OCI-M1 (cell line): ENCODE measurements around the gene PSPN.
"Not testable (repeated sequence)": the region's sequence is repeated elsewhere in the genome, so short reads cannot be mapped to it uniquely, and the experiment has no call there.

Source experiments
- DNase-seq: peaks from one replicate; lab custom pipeline; 2025; lab: John Stamatoyannopoulos, UW

PSPN gene

DNA sequence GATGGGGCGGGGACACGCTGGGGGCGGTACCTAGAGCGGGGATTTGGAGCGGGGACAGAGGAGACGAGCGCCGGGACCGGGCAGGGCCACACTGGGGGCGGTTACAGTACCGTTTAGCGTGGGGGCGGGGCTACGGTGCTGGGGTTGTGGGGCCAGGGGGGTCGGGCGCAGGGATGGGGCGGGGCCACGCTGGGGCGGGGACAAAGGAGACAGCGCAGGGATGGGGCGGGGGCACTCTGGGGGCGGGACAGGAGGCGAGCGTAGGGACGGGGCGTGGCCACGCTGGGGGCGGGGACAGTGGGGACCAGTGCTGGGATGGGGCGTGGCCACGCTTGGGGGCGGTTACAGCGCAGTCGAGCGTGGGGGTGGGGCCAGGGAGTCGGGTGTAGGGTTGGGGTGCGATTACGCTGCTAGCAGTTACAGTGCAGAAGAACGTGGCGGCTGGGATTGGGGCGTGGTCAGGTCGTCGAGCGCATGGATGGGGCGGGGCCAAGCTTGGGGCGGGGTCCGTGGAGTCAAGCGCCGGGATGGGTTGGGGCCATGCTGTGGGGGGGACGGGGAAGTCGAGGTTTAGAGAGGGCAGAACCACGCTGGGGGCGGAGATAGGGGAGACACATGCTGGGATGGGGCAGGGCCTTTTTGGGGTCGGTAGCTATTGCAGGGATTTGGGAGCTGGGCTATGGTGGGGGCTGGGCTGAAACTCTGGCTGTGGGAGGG is 2.5 kb downstream of the PSPN start:
- peak; percentile 95 for DNase-seq

DNA sequence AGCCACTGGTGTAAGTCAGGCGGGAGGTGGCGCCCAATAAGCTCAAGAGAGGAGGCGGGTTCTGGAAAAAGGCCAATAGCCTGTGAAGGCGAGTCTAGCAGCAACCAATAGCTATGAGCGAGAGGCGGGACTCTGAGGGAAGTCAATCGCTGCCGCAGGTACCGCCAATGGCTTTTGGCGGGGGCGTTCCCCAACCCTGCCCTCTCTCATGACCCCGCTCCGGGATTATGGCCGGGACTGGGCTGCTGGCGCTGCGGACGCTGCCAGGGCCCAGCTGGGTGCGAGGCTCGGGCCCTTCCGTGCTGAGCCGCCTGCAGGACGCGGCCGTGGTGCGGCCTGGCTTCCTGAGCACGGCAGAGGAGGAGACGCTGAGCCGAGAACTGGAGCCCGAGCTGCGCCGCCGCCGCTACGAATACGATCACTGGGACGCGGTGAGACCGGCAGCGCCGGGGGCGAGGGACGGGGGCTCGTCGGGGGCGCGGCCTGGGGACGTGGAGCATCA is 3.1 kb downstream of the PSPN start, which contains the start of gene ALKBH7:
TSS of gene ALKBH7 (plus strand) at position 201 of the 502 bp plus-strand sequence. CDS start at position 228, 27 bp downstream.
- peak; percentile 99 for DNase-seq

DNA sequence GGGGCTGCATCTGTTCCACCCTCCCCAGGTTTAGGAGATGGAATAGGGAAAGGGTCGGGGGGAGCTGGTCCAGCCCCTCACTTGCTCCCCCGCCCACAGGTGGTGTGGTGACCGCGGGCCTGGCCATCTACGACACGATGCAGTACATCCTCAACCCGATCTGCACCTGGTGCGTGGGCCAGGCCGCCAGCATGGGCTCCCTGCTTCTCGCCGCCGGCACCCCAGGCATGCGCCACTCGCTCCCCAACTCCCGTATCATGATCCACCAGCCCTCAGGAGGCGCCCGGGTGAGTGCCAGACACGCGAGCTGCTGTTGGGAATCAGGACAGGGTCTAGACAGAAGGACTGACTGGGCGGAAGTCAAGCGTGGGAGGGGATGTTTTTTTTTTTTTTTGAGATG is 11.4 kb downstream of the PSPN start:
- DNase-seq: no peak

DNA sequence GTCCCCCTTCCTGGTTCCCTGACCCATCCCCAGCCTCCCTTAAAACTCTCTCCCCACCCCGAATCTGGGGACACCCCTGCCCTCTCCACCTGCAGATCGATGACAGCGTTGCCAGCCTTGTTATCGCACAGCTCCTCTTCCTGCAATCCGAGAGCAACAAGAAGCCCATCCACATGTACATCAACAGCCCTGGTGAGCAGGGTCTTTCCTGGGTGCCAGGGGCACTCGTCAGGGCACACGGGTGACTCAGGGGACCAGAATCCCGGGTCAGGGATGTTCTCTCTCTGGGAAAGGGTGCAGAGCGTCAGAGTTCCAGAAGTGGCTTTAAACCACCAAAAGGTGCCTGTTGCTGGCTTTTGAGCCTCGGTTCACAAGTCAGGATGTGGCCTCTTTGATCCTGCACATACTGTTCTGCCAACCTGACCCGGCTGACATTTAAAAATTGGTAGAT is 13.4 kb downstream of the PSPN start:
- DNase-seq: no peak

DNA sequence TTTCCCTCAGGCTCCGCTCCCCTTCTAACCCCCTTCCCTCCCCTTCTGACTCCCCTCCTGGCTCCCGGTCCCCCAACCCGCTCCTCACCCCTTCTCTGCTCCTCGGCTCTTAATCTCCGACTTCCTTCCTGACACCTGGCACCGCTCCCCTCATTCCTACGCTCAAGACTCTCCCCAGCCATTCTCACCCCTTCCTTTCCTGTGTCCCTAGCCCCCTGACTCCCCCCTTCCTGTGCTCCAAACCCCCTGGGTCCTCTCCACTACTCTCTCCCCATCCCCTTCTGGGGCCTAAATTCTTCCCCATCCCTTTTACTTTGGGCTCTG is 13.7 kb downstream of the PSPN start:
- no peak for DNase-seq

DNA sequence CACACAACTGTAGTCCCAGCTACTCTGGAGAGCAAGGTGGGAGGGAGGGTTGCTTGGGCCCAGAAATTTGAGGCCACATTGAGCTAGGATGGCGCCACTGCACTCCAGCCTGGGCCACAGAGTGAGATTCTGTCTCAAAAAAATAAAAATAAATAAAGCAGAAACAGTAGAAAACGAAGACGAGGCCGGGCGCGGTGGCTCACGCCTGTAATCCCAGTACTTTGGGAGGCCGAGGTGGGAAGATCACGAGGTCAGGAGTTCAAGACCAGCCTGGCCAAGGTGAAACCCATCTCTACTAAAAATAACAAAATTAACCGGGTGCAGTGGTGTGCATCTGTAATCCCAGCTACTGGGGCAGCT is 14.9 kb downstream of the PSPN start:
- not testable (repeated sequence) for DNase-seq

DNA sequence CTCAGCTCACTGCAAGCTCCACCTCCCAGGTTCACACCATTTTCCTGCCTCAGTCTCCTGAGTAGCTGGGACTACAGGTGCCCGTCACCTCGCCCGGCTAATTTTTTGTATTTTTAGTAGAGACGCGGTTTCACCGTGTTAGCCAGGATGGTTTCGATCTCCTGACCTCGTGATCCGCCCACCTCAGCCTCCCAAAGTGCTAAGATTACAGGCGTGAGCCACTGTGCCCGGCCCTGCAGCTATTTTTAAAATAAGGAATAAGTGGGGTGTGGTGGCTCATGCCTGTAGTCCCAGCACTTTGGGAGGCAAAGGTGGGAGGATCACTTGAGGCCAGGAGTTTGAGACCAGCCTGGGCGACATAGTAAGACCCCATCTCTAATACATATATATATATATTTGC is 15.3 kb downstream of the PSPN start:
- DNase-seq: not testable (repeated sequence)

DNA sequence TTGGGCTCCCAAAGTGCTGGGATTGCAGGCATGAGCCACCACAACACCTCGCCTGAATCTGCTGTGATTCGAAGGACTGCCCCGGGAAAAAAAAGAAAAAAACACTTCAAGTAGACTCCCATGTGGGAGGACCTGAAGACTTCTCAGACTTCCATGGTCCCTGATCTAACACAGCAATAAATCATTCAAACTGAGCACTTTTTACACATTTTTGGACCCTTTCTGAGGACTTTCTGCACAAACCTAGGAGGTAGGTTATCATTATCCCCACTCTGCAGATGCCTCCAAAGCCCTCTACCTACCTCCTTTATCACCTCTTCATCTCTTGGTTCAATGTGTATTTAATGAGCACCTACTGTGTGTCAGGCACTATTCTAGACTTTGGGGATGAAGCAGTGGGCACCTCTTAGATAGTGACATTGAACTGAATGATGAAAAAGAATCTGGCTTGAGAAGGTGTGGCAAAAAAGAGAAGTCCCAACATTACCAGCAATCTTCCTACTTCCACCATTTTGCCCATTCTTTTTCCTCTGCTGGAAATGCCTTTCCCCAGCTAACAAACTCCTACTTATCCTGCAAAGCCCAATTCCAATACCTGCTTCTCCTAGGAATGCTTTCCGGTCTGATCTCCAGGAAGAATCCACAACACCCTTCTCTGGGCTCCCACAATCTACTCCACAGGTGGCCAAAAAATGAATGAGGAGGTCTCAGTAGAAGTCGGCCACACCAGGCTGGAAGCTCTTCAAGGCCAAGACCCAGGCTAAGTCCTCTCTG is 16.0 kb downstream of the PSPN start:
- no peak for DNase-seq

DNA sequence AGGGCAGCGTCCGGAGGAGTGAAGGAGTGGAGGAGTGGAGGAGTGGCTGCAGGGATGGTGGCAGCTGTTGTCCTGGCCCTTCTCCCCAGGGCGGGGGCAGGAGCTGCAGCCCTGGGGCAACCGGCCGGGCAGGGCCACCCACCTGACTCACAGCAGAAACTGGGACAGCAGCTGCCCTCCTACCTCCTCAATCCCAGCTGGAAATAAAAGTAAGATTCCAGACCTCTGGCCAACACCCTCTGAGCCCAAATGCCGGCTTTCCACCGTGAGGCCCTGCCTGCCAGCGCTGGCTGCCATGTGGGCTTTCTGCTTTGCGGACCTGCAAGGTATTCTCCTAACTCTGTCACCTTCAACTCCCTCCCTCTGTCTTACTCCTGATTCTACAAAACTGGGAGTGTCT is 17.7 kb downstream of the PSPN start:
- no peak for DNase-seq

DNA sequence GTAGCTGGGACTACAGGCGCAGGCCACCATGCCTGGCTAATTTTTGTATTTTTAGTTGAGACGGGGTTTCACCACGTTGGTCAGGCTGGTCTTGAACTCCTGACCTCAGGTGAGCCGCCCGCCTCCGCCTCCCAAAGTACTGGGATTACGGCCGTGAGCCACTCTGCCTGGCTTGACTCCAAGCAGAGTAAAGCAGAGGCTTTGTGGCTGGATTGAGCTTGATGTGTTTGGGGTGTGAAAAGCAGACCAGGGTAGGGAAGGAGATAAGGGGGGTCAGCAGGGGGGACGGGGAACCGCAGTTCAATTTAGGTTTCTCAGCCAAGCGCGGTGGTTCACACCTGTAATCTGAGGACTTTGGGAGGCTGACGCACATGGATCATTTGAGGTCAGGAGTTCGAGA is 18.6 kb downstream of the PSPN start:
- no peak for DNase-seq

DNA sequence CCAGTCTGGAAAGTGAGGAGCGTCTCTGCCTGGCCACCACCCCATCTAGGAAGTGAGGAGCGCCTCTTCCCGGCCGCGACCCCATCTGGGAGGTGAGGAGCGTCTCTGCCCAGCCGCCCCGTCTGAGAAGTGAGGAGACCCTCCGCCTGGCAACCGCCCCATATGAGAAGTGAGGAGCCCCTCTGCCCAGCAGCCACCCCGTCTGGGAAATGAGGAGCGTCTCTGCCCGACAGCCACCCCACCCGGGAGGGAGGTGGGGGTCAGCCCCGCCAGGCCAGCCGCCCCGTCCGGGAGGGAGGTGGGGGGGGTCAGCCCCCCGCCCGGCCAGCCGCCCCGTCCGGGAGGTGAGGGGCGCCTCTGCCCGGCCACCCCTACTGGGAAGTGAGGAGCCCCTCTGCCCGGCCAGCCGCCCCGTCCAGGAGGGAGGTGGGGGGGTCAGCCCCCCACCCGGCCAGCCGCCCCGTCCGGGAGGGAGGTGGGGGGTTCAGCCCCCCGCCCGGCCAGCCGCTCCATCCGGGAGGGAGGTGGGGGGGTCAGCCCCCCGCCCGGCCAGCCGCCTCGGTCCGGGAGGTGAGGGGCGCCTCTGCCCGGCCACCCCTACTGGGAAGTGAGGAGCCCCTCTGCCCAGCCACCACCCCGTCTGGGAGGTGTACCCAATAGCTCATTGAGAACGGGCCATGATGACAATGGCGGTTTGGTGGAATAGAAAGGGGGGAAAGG is 20.3 kb downstream of the PSPN start:
- DNase-seq: not testable (repeated sequence)

DNA sequence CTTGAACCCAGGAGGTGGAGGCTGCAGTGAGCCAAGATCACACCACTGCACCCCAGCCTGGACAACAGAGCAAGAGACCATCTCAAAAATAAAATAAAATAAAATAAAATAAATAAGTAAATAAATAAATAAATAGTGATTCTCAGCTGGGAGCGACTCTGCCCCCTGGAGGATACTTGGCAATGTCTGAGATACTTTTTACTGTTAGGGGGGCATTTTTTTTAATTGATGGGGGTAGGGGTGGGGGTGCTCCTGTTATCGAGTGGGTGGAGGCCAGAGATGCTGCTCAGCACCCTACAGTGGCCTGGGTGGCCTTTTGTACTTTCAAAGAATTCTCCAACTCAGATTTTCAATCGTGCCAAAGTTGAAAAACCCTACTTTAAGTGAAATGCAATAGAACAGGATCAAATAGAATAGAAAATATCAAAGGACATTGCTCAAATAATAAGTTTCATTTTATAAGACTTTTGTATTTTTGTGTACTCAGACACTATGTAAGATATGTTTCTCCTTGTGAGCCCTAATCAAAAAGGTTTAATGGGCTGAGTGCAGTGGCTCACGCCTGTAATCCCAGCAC is 21.5 kb downstream of the PSPN start:
- DNase-seq: no peak

DNA sequence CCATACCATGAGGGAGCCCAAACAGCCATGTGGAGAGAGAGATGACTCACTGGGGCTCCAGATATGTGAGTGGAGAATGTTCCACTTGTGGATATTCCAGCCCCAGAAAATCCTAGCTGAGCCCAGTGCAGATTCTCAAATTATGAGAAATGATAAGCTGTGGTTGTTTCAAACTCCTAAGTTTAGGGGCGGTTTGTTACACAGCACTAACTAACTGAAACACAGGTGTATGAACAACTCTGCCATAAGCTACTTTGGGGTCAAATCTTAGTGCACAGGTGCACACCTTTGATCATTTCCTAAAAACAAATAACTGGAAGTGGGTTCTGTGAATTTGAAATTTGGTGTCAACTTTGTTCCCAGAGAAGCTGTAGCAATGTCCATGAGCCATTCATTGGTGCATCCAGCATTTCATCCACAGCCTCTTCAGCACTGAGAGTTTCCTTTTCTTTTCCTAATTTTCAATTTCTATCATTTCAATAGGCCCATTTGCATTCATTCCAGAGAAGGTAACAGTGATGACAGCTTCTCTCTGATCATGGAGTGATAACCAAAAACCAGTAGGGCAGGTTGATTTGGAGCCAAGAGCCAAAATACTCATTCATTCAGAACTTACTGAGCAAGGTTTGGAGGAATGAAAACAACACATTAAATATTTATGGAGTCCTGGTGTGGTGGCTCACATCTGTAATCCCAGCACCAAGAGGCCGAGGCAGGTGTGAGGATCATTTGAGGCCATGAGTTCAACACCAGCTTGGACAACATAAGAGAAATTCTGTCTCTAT is 23.2 kb downstream of the PSPN start:
- DNase-seq: no peak

DNA sequence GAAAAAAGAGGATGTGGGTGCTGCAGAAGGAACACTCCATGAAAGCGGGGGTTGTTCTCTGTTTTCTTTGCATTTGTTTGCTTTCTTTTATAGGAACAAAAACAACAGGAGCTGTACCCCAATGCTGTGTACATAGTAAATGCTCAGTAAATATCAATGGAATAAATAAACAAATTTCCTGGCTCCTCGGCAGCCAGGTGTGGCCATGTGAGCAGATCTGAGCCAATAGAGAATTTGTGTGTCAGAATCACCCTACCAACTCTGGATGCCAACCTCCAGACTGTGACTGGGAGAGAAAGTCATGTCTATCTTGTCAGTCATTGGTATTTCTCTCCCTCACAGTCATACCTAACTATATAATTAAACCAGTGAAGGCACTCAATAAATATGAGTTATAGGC is 25.0 kb downstream of the PSPN start:
- DNase-seq: no peak

DNA sequence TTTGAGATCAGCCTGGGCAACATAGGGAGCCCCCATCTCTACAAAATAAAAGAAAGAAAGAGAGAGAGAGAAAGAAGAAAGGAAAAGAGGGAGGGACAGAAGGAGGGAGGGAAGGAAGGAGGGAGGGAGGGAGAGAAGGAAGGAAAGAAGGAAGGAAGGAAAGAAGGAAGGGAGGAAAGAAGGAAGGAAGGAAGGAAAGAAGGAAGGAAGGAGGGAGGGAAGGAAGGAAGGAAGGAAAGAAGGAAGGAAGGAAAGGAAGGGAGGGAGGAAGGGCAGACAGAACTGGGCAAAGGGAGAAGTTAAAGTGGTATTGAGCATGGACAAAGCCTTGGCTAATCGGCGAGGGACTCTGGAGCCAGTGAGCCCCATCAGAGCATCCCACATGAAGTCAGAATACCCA is 26.5 kb downstream of the PSPN start:
- not testable (repeated sequence) for DNase-seq

DNA sequence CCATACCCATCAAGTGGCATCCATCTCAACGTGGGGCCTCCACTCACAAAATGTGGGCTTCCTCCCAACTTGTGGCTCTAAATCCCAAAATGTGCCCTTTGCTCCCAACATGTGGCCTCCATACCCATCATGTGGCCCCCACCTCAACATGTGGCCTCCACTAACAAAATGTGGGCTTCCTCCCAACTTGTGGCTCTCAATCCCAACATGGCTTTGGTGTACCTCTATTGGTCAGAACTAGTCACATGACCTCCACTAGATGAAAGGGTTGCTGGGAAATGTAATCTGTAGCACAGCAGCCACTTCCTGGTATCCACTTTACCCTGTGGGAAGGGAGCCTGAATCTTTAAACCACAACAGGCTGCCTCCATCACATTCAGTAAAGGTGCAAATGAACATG is 32.3 kb downstream of the PSPN start:
- DNase-seq: peak; percentile 25

DNA sequence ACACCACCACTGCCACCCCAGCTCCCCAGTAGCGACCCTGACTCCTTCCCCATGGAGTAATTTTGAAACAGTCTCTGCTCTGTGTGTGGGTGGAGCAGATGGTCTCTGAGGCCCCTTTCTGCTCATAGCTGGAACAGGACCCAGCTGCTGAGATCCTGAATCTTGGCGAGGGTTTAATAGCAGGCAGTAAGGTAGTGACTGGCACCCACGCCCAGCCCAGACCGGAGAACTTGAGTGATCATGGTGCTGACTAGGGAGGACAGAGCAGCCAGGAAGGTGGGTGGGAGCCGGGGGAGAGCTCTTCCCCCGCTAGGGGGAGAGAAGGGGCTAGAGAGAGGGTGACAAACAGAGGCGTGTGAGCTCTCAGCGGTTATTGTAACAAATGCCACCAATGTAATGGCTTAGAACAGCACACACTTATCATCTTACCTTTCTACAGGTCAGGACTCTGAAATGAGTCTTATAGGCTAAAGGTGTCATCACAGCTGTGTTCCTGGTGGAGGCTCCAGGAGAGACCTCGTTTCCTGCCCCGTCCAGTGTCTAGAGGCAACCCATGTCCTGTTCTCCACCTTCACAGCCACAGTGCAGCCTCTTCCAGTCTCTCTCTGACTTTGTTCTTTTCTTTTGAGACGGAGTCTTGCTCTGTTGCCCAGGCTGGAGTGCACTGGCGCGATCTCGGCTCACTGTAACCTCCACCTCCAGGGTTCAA is 35.1 kb downstream of the PSPN start:
- no peak for DNase-seq

DNA sequence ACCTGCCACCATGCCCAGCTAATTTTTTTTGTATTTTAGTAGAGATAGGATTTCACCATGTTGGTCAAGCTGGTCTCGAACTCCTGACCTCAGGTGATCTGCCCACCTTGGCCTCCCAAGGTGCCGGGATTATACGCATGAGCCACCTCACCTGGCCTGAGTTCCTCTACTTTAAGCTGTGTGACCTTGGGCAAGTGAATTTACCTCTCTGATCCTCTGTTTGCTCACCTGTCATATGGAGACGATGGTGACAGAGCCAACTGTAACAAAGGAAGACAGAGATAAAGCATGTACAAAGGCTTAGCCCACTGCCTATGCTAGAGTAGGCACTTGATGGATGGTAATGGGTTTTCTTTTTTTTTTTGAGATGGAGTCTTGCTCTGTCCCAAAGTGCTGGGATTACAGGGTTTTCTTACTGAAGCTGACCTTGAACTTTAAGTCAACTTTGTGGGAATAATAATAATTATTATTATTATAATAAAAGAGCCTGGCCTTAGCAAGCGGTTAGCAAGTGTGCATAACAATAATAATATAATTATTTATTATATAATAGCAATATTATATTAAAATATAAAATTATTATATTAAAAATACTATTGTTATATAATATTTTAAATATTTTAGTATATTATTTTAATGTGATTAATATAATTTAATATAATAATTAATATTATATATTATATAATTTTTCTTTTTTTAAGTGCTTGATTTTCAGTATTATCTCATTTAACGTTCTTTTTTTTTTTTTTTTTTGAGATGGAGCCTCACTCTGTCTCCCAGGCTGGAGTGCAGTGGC is 41.0 kb downstream of the PSPN start:
- DNase-seq: no peak

DNA sequence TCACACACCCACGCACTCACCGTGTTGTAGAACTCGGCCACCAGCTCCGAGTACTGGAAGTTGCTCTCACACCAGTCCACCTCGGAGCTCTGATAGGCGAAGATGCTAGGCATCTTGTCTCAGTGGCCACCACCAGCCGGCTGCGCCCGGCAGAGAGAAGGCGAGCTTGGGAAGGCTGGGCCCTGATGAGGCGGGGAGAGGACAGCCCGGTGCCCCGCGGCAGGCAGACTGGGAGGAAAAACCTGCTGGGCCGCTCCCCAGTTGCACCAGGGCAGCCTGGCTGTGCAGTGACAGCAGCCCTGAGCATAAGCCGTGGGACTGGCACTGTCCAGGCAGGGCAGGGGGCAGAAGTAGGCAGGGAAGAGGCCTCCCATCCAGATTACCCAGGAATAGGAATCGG is 42.3 kb downstream of the PSPN start, which contains the start of gene ACER1:
TSS of gene ACER1 (minus strand) at position 174 of the 400 bp plus-strand sequence. CDS start at position 113, 61 bp downstream.
- DNase-seq: no peak

DNA sequence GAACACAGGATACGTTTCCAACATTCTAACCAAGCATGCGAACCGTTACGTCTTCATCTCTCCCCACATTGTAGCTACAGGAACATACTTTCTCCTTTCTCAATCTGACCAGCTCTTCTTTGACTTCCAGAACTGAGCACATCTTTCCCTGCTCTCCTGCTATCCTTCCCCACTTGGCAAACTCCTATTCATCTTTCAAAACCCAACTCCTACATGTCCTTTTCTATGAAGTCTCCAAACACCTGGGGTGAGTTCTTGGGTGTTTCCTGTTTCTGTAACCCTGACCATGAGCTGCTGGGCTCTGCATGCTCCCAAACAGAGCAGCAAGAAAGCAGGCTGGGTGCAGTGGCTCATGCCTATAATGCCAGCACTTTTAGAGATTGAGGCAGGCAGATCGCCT is 48.9 kb downstream of the PSPN start:
- DNase-seq: no peak
